GM21723 (cell line): ENCODE results near the gene NDUFC2.
"Not testable (repeated sequence)": the region's sequence is repeated elsewhere in the genome, so short reads cannot be mapped to it uniquely, and the experiment has no call there.

Experiments used
- ATAC-seq: cut with Tn5 transposase; IDR thresholded peaks from one replicate; pipeline ENCODE4 v1.9.1; 2021; ENCODE audit warnings: mild to moderate bottlenecking, moderate library complexity; ENCODE audit not compliant: unreplicated experiment

The NDUFC2 gene

DNA sequence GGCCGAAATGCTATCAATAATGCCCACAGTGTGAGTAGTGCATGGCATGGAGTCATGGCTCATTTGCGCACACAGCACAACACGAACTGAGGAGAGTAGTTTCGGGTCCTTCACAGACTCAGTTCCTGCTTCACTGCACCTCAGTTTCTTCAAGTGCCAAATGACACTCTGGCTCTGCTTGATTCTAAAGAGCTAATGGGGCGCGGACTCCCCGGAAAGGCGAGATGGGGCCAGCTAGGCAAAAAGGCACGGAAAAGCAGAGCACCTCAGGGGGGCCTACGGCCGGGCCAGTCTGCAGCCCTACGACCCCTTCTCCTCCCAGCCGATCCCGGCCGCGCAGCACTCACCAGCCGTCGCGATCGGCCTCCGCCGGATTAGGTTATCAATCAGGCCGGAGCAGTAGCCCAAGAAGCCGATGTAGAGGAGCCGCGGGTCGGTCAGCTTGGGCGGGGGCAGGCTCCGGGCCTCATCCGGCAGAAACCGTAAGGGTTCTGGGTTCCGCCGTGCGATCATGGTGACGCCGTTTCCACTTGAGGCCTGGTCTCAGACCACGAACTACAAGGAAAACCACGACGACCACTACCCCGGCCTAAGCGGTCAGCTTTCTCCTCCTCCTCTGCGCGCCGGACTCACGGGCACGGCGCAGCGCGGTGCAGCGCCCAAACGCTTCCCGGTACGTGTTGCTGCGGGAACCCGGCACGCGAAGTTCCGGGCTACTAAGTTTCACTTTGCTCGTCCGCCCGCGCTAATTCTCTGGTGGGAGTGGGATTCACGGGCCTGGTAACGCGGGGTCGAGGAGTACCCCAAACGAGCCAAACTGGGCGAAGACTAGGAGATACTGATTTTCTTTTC, at the start of gene NDUFC2:
NDUFC2 (minus strand) TSS at position 631 of the 852 bp plus-strand sequence; CDS start at position 513, 118 bp downstream.
- peak; percentile 82 for ATAC-seq

DNA sequence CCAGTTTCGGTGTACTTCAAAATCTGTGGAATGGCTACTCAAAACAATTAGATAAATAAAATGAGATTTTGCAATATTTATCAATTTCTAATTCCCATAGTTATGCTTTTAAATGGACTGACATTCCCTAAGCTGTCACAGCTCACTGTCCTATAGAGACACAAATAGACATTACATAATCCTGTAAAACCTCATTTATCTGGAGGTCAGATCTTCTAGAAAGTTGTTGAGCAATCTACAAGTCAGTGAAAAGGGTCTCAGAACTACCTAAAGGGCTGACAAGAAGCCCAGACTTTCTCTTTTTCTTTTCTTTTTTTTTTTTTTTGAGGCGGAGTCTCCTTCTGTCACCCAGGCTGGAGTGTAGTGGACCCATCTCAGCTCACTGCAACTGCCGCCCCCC, 47.7 kb upstream of the NDUFC2 start:
- no peak for ATAC-seq

DNA sequence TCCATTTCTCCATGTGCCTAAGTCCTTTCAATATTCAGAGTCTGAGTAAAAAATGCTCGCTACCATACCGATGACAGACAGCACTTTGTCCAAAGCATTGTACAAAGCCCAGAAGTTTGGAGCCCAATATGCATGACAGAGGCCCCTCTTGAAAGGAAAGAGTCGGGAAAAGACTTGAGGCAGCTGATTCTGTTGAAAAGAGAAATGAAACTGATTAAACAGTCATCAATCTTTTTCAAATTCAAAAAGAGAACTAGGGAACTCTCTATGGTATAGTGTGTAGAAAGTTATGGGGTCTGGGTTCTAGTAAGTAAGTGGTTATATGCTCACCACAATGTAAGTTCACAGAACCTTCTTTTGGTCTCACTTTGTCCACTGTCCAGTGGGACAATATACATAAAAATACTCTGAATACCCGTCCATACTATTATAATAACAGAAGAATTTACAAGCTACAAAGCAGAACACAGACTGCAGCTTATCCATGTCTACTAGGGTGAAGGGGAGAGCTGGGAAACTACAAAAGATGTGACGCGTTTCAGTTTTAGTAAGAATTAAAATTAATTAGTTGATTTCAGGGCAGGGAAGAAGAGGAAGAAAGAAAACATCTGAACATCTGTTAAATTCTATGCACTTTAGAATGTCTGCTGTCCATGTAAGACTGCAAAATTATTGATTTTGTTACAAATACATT, 33.1 kb upstream of the NDUFC2 start:
- peak; percentile 91 for ATAC-seq

DNA sequence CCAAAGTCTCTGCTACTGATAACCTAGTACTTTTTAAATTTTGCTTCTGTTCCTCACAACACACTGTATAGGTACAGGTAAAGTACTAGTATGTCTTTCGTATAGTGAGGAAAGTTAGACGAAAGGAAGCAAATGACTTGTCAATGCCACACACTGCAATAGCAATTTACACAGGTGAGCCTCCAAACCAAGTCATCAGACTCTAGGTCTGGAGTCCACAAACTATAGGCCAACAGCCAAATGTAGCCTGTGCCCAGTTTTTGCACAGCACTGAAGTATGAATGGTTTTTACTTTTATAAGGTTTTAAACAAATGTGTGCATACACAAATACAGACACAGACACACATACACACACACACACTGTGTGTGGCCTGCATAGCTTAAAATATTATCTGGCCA, 31.6 kb upstream of the NDUFC2 start:
- ATAC-seq, result no peak

DNA sequence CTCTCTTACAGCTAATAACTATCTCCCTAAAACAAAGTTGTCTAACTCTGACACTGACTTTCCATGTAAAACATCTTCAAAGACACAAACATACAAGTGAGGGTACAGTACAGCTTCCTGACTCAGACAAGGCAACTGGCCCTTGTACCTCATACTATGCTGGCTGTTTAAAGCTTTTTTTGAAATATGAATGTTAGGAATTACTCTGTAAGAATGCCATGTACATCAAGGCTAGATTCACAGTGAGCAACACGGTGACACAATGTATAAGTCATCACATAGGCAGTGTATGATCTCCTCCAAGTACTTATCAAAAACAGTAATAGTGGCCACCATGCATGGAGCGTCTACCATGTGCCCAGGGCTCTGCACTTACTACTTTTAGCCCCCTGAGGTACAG, 31.2 kb upstream of the NDUFC2 start:
- ATAC-seq, result no peak

DNA sequence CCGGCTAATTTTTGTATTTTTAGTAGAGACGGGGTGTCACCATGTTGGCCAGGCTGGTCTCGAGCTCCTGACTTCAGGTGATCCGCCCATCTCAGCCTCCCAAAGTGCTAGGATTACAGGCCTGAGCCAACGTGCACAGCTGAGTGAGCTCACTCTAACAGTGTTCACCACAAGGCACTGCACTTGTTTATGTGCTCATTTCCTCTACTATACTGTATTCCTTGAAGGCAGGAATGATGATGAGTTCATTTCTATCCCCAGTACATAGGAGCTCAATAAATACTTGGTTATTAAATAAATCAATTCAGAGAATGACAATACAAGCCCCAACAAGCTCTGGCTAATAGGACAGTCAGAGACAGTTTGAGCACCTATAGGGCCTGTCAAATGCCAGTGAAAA, 30.7 kb upstream of the NDUFC2 start:
- no peak for ATAC-seq

DNA sequence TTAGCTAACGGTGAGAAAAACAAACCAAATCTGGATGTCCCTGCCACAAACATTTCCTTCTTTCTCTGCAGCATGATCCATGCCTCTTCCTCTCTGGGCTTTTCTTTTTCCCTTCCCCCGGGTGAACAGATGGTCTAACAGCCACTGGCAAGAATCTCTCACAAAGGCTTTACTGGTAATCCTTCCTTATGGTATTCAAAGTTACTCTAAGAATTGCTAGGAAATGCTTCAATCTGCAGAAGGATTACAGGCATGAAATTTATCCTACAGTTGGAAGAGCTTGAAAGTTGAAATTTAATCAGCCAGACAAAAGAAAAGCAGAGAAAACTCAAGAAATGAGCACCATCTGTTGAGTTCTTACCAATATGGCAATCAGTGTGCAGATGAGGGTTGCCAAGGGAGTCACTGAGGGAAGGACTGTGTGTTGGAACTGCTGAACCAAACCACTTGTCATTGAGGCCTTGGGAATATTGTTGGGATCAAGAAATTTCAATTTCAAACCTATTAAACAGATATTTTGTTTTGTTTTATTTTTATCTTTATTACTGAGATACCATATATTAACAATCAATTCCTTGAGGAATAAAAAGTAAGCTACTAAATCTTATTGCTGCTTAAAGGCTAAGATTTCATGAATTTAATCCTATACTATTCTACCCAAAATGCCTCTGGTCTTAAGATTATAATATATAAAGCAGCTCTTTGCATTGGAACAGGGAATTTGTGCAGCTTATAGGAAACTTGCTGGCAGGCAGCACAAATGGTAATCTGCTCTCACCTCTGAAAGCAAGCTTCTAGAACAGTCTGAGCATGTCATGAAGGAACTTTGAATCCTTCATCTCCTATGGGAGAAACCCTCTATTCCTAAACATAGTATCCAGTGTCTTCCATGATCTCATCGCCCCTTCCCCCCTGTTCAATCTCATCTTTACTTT, 29.7 kb upstream of the NDUFC2 start:
- ATAC-seq, result no peak

DNA sequence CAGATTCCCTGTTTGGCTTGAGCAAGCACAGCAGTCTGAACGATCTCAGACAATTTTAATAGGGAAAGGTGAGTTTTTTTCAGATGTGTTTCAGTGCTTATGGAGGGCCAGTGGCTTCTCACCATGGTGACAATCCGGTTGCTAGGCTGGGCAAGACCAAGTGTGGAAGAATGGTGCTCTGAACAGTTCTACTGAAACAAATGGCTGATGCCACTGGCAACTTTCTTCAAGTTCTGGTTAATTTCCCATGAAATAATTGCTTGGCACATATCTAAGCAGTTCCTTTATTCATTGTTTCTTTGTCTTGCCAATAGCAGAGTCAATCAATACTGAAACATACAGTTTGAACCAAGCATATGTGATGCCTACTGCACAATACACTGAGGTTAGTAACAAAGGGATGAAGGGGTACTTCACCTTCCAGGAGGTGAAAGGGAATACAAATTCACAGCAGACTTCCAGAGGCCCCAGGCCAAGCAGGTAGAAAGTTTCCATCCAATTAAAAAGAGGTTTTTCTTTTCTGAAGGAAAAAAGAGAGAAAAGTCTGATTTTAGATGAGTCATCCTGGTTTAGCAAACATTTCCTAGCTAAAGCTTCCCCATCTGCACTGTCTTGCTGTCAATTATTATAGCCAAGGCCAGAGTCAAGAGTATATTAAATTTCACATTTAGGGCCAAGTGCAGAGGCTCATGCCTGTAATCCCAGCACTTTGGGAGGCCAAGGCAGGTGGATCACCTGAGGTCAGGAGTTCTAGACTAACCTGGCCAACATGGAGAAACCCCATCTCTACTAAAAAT, 21.2 kb upstream of the NDUFC2 start:
- no peak for ATAC-seq

DNA sequence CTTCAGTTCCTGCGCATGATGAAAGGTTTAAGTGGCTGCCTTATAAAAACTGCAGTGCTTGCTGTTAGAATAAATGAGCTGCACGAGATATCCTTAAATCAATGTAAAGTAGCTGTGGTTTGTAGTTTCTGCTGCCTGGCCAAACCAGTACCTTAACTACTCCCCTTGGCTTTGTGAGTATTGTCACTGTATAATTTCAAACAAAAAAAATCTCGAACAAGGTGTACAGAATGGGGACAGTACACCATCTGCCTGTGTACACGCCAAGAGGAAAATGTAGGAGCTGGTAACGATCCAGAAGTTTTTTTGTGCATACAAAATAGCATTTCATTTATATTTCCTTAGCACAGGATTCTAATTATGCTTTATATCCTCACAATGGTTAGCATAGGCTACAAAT, 20.6 kb upstream of the NDUFC2 start:
- no peak for ATAC-seq

DNA sequence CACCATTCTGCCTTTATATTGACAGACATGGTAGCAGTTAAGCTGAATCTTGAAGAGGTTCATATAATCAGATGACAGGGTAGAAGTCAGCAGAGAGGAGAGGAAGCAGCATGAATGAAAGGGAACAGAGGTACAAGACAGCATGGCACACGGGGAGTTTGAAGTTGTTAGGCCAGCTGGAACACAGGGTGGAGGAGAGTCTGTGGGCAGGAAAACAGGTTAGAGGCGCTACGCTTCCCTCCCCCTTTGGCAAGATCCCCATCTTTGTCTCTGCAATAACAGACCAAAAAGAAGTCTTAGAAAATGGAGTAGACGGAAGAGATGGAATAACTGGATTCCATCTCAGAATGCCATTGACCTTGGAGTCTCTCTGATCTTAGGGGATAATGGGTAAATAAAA, 20.0 kb upstream of the NDUFC2 start:
- ATAC-seq, result no peak

DNA sequence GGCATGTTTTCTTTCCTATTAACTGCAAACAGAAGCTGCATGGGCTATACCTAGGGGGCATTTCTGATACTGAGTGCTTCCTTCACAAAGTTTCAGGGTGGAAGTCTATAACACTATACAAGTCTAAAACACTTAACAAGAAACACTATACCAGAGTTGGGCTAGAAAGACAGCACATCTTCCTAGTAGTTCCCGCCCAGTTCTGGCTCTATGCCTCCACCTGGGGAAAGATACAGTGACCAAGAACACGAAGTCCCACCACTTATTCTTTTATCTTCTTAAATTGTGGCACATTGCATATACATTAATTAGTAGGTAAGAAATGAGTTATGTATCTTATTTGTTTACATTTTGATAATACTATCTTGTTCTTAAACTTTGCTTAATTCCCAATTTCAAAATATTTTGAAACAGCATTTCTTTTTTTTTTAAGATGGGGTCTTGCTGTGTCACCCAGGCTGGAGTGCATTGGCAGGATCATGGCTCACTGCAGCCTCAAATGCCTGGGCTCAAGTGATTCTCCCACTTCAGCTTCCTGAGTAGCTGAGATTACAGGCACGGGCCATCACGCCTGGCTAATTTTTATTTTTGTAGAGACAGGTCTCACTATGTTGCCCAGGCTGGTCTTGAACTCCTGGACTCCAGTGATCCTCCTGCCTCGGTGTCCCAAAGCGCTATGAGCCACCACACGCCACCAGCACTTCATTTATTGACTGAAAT, 18.2 kb upstream of the NDUFC2 start:
- ATAC-seq, result no peak

DNA sequence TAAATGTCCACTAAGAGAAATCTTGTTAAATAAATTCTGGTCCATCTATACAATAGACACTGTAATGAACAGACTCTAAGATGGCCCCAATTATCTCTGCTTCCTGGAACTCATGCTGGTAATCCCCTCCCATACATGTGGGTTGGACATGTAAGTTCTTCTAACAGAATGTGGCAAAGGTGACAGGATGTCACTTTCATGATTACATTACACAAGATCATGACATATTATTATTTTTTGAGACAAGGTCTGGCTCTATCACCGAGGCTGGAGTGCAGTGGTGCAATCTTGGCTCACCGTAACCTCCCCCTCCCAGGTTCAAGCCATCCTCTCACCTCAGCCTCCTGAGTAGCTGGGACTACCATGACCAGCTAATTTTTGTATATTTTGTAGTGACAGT, 14.6 kb upstream of the NDUFC2 start:
- ATAC-seq, result no peak

DNA sequence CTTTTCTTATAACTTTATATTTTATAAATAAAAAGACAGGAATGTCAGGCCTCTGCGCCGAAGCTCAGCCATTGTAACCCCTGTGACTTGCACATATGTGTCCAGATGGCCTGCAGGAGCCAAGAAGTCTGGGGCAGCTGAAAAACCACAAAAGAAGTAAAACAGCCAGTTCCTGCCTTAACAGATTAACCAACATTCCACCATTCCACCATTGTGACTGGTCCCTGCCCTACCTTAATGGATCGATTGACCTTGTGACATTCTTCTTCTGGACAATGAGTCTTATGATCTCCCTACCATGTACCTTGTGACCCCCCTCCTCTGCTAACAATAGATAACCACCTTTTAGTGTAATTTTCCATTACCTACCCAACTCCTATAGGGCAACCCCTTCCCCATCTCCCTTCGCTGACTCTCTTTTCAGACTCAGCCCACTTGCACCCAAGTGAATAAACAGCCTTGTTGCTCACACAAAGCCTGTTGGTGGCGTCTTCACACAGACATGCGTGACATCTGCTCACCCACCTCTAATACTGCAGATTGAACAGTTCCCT, 6.9 kb upstream of the NDUFC2 start:
- ATAC-seq, result not testable (repeated sequence)

DNA sequence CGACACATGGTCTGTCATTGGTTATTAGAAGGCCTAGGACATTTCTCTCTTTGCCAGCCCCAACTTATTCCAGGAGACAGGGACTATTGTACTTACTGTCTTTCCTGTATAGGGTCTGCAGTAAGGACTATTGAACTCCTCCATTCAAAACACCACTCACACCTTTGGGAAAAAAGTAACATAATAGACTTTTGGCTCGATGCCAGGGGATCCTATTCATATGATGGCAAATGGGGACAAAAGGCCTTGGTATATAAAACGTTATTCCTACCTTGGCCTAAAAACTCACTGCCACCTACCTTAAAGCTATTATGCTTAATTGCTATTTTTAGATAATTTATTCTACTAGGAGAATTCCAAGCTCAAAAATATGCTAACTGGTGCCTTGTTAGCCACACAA, 6.3 kb upstream of the NDUFC2 start:
- ATAC-seq, result no peak

DNA sequence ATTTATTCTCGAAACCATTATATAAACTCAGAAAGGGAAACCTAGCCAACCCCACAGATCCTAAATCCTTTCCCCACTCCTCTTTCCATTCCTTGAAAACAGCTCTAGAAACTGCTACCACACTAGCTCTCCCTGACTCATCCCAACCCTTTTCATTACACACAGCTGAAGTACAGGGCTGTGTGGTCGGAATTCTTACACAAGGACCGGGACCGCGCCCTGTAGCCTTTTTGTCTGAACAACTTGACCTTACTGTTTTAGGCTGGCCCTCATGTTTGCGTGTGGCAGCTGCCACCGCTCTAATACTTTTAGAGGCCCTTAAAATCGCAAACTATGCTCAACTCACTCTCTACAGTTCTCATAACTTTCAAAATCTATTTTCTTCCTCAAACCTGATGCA, 4.8 kb upstream of the NDUFC2 start:
- ATAC-seq, result not testable (repeated sequence)

DNA sequence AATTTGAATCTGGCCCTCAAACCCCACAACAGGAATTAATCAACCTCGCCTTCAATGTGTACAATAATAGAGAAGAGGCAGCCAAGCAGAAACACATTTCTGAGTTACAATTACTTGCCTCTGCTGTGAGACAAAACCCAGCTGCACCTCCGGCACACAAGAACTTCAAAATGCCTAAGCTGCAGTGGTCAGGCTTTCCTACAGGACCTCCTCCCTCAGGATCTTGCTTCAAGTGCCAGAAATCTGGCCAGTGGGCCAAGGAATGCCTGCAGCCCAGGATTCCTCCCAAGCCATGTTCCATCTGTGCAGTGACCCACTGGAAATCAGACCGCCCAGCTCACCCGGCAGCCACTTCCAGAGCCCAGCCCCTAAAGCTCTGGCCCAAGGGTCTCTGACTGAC, 3.4 kb upstream of the NDUFC2 start:
- no peak for ATAC-seq

DNA sequence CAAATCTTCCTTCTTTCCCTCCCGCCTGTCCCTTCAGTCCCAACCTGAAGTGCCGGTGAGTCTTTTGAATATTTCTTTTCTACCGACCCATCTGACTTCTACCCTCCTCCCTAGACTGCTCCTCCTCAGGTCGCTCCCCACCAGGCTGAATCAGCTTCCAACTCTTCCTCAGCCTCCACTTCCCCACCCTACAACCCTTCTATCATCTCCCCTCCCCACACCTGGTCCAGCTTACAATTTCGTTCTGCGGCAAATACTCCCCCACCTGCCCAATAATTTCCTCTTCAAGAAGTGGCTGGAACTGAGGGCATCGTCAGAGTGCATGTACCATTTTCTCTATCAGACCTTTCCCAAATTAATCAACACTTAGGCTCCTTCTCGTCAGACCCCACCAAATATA, 2.5 kb upstream of the NDUFC2 start:
- no peak for ATAC-seq

DNA sequence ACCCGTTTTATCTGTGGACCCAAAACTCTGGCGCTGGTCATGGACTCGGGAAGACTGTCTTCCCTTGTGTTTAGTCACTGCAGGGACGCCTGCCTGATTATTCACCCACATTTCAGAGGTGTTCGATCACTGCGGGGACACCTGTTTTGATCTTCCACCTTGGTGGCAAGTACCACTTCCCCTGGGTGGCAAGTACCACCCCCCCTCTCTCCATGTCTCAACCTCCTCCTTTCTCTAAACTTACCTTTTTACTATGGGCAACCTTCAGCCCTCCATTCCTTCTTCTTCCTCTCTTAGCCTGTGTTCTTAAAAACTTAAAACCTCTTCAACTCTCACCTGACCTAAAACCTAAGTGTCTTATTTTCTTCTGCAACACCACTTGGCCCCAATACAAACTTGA, 1.9 kb upstream of the NDUFC2 start:
- no peak for ATAC-seq

DNA sequence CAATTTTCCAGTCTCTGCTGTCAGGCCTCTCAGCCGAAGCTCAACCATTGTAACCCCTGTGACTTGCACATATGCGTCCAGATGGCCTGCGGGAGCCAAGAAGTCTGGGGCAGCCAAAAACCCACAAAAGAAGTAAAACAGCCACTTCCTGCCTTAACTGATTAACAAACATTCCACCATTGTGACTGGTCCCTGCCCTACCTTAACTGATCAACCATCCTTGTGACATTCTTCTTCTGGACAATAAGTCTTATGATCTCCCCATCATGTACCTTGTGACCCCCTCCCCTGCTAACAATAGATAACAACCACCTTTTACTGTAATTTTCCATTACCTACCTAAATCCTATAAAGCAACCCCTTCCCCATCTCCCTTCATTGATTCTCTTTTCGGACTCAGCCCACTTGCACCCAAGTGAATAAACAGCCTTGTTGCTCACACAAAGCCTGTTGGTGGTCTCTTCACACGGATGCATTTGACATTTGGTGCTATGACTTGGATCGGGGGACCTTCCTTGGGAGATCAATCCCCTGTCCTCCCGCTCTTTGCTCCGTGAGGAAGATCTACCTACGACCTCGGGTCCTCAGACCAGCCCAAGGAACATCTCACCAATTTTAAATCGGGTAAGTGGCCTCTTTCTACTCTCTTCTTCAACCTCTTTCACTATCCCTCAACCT, 1.3 kb upstream of the NDUFC2 start:
- ATAC-seq, result no peak
